K562 (cell line): ENCODE data around the gene CACNA2D4.

Experiments
- CBX5 ChIP-seq: IDR thresholded peaks from 2 replicates; pipeline ENCODE4 v1.6.1; 2014; ENCODE audit warnings: low read depth, borderline replicate concordance
- TF ChIP-seq, protein P1 (sequence below): IDR thresholded peaks from 3 replicates; pipeline ENCODE4 v1.6.1; 2011; ENCODE audit warnings: borderline replicate concordance, mild to moderate bottlenecking; ENCODE audit not compliant: insufficient read length, insufficient read depth

DNA sequence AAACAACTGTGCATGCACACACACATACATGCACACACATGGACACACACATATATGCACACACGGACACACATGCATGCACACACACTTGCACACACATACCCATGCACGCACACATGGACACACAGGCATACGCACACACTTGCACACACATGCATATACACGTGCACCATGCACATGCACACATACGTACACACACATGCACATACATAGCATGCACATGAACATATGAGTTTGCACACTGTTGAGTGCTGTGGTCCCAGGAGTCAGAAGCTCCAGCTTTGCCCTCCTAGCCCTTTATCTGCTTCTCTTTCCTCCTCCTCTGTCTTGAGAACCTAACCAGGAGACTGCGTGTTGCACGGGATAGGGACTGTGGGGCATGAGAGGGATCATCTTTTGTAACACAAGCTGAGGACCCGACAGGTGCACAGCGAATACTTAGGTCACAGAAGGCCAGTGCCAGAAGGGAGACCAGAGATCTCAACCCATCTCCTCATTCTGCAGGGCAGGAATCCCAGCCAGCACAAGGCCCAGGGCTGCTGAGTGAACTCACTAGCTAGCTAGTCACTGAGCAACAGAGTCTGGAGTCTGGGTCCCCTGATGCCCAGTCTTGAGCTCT lies 101.6 kb downstream of the CACNA2D4 start:
- TF ChIP-seq CBX5: no peak
- TF ChIP-seq, protein P1, sequence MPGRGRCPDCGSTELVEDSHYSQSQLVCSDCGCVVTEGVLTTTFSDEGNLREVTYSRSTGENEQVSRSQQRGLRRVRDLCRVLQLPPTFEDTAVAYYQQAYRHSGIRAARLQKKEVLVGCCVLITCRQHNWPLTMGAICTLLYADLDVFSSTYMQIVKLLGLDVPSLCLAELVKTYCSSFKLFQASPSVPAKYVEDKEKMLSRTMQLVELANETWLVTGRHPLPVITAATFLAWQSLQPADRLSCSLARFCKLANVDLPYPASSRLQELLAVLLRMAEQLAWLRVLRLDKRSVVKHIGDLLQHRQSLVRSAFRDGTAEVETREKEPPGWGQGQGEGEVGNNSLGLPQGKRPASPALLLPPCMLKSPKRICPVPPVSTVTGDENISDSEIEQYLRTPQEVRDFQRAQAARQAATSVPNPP: no peak
